OCI-LY7 (cell line): Measurements from ENCODE around the gene CXCL12.

ENCODE experiments used
- EZH2phosphoT487 ChIP-seq: fragments of 200-600 bp; sonication (generic); IDR thresholded peaks from 2 replicates; pipeline ENCODE4 v1.6.1; 2018; ENCODE audit warnings: low read depth, borderline replicate concordance, mild to moderate bottlenecking, mixed run types, antibody characterized with exemption, low read length, moderate library complexity, mixed read lengths
- TF ChIP-seq, protein P1 (sequence below): fragments of 200-600 bp; sonication (generic); conservative IDR thresholded peaks from 2 replicates; pipeline ENCODE4 v1.5.1; 2014; ENCODE audit warnings: mild to moderate bottlenecking, antibody characterized with exemption, low read length, moderate library complexity, mixed read lengths

DNA sequence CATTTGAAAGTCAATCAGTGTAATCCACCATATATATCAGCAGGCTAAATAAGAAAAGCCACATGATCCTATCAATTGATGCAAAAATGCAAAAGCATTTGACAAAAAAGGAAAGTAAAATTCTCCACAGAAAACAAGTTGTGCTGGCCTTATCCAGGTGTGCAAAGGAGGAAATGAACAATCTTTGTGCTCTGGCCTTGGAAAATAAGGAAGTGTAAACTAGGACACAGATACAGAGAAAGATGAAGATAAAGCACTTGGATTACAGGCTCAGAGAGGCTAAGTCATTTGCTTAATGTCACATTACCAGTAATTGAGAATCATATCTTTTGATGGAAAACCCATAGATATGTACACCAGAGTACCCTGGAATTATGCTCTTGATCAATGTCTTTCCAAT is 54.5 kb downstream of the CXCL12 start:
- TF ChIP-seq, protein P1, sequence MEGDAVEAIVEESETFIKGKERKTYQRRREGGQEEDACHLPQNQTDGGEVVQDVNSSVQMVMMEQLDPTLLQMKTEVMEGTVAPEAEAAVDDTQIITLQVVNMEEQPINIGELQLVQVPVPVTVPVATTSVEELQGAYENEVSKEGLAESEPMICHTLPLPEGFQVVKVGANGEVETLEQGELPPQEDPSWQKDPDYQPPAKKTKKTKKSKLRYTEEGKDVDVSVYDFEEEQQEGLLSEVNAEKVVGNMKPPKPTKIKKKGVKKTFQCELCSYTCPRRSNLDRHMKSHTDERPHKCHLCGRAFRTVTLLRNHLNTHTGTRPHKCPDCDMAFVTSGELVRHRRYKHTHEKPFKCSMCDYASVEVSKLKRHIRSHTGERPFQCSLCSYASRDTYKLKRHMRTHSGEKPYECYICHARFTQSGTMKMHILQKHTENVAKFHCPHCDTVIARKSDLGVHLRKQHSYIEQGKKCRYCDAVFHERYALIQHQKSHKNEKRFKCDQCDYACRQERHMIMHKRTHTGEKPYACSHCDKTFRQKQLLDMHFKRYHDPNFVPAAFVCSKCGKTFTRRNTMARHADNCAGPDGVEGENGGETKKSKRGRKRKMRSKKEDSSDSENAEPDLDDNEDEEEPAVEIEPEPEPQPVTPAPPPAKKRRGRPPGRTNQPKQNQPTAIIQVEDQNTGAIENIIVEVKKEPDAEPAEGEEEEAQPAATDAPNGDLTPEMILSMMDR: no peak
- TF ChIP-seq EZH2phosphoT487: no peak
